AG20443 (cell line): ENCODE data around the gene GALNT9.

Source experiments
- DNase-seq: peaks from one replicate; pipeline ENCODE4 v3.0.0; 2012; ENCODE audit warnings: low spot score, mixed read lengths

The GALNT9 gene

DNA sequence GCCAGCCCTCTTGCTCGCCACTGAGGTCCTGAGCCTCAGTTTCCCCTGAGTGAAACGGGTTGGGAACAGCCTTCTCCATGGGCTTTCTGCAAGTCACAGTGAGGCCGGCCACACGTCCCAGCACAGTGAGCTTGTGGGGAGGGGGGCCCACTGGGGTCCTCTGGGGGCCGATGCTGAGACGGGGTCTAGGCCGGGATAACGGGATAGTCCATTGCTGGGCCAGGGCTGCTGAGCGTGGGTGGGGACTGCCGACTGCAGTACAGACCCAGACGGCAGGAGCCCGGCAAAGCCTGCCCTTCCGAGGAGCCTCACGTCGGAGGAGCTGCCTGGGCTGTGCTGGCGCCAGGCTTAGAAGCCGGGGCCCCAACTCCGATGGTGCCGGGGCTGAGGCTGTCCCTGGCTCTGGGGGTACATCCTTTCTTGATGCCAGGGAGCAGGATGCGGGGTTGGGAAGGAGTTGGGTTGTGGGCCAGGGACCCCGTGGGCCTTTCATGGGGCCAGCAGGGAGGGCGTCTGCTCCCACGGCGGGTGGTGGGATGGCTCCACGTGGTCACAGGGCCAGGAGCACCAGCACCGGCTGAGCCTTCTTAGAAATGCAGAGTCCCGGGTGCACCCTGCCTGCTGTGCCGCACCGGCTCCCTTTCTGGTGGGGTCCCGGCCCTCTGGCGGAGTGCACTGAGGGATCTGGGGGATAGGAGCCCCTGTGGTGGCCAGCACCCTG lies 160.9 kb downstream of the GALNT9 start:
- DNase-seq: no peak

DNA sequence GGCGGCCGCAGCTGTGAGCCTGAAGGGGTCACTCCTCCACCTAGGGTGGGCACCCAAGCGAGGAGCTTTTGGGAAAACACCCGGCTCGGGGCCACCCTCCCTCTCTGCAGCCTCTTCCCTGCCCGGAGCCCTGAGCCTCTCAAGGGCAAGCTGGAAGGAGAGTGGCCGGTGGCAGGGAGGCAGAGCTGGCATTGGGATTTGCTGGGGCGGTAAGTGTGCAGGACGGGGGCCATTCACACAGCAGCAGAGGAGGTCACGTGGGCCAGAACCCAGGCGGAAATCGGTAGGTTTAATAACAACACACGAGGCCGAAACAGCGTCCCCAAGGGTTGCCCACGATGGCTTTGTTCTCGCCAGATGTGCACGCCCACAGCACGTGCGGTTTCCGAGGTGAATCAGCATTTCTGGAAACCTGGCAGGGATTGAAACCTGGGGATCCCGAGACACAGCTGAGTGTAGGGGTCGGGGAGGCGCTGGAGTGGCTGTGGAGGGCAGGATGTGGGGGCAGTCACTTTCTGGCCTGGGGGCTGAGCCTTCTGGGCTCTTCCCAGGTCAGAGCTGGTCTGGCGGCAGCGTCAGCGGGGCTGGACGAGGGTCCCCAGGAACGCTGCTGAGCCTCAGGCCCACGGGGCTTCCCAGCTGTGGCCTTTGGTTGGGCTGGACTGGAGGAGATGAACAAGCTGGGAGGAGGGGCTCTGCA lies 161.6 kb downstream of the GALNT9 start:
- DNase-seq: no peak

DNA sequence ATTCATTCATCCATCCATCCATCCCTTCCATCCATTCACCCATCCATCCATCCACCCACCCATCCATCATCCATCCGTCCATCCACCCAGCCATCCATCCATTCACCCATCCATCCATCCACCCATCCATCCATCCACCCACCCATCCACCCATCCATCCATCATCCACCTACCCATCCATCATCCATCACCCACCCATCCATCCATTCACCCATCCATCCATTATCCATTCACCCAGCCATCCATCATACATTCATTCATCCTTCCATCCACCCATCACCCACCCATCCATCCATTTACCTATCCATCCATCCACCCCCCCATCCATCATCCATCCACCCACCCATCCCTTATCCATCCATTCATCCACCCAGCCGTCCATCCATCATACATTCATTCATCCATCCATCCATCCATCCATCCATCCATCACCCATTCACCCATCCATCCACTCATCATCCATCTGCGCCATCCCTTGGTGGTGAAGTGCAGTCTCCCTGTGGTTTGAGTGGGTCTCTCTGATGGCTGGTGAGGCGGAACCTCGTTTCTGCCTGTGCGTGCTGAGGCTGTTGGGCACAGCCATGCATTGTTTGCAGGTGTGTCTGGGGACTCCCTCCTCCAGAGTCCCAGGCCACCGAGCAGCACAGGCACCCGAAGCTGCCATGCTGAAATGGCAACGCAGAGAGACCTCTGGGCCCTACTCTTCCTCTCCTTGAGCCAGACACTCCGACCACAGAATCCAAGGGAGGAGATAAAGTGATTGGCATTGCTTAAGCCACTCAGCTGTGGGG lies 162.4 kb downstream of the GALNT9 start:
- no peak for DNase-seq

DNA sequence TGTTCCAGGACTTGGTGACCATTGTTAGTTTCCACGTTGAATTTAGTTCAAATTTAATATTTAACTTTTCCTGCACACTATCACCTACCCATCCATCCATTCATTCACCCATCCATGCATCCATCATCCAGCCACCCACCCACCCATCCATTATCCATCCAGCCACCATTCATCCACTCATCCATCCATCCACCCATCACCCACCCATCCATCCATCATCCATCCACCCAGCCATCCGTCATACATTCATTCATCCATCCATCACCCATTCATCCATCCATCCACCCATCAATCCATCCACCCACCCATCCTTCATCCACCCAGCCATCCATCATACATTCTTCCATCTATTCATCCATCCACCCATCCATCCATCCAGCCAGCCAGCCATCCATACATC lies 163.3 kb downstream of the GALNT9 start:
- DNase-seq: no peak

DNA sequence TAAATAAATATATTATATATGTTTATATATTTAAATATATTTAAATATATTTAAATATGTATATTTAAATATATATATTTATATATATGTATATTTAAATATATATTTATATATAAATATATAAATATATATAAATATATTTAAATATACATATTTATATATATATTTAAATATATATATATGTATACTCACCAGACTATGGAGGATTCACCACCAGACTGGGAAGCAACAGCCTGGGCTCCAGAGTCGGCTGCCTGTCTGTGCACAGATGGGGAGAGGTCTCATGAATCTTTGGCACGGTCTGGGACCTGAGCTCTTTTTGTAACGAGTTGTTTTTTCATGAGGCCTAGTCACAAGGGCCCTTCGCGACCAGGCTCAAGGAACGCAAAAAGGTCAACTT lies 163.8 kb downstream of the GALNT9 start:
- no peak for DNase-seq

DNA sequence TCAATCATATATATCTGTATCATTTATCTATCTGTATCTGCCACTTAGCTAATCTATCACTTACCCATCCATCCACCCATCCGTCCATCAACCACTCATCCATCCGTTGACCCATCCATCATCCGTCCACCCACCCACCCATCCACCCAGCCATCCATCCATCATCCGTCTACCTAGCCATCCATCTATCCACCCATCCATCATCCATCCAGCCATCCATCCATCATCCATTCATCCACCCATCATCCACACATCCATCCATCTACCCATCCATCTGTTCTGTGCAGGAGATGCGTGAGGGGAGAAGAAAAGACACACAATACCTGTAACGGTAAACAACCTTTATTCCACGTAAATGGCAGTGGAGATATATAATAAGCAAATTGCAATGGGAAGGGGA lies 165.0 kb downstream of the GALNT9 start:
- no peak for DNase-seq

DNA sequence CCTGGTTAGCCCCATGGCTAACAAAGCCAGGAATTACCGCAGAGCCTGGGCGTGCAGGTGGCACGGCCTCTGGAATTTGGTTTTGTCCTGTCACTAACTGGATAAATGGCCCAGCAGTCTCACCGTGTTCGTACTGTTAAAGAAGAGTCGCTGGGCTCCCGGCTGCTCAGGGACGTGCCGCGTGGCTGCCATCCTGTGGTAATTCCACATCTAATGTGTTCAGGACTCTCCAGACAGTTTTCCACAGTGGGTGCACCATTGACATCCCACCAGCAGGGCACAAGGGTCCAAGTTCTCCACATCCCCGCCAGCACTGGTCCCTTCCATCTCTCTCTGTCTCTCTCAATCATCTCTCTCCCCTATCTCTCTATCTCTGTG lies 165.5 kb downstream of the GALNT9 start:
- no peak for DNase-seq

DNA sequence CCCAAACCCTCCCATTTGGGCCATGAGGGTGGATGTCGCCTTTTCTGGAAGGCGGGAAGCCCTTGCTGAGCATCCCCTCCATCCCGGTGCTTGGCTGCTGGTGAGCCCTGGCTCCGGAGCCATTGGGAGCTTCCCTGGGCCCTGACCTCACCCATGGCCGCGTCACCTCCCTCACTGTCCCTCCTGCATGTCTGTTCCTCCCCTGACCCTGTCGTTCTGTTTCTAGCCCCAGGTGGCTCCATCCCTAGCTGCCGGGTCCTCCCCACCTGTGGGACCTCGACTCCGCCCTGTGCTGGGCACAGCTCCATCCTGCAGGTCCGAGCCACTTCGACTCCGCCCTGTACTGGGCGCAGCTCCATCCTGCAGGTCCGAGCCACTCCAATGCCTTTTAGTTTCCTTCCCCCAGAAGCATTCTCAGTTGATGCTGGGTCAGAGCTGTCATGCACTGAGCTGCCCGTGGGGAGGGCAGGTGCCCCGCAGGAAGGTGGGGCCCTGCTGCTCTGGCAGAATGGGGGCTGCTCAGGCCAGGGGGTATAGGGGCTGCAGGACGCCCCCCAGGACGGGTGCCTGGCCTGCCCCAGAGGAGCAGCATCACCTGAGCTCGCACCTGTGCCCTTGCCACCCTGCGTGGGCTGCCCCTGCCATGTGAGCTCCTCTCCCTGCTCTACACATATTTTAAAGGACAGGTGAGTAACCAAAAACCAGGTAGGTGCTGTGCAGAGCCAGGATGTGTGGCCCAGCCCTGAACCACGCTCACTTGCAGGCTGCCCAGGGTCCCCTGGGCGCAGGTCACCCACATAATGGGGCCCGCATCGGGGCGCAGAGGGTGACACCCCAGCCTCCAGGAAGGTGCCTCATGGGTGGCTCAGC lies 166.1 kb downstream of the GALNT9 start:
- no peak for DNase-seq

DNA sequence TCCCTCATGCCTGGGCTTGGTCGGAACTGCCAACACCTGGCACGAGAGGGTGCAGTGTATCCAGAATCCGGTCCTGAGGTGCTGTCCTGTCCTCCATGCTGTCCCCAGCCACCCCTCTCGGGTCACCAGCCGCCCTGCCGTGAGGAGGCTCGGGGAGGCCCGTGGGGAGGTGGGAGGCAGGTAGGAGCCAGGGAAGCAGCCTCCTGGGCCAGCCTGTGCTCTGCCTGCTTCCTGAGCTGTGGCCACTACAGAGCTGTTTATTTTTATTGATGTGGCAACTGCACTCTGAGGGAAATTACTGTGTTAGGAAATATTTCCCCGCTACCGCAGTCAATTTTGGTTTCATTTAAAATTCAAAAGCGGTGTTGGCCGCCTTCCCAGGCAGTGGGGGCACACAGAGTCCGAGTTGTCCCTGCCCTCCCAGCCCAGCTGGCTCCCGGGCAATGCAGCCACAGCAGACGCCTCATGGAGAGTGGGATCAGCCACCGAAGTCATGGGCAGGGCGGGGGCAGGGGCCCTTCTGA lies 166.8 kb downstream of the GALNT9 start:
- peak; percentile 90 for DNase-seq

DNA sequence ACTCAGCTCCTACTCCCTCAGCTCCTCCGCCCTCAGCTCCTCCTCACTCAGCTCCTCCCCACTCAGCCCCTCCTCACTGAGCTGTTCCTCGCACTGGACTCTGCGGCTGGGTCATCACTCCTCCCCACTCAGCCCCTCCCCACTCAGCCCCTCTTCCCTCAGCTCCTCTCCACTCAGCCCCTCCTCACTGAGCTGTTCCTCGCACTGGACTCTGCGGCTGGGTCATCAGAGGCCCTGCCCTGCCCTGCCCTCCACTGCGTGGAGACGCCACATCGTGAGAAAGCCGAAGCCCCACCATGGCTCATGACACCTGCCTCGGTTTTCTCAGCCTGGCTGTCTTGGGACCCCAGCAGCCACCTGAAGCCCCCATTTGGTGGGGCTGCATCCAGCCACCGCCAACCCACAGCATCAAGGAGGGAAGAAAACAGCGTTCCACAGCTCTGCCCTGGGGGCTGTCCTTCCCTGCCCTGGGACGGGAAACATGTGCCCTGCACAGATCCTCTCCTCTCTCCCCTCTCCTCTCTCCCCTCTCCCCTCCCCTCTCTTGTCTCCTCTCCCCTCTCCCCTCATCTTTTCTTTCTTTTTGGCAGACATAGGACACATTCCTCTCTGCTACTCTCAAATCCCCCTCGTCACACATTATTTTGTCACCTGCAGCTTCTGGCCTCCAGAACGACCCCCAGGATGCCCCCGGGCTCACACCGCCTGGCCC lies 167.4 kb downstream of the GALNT9 start:
- no peak for DNase-seq

DNA sequence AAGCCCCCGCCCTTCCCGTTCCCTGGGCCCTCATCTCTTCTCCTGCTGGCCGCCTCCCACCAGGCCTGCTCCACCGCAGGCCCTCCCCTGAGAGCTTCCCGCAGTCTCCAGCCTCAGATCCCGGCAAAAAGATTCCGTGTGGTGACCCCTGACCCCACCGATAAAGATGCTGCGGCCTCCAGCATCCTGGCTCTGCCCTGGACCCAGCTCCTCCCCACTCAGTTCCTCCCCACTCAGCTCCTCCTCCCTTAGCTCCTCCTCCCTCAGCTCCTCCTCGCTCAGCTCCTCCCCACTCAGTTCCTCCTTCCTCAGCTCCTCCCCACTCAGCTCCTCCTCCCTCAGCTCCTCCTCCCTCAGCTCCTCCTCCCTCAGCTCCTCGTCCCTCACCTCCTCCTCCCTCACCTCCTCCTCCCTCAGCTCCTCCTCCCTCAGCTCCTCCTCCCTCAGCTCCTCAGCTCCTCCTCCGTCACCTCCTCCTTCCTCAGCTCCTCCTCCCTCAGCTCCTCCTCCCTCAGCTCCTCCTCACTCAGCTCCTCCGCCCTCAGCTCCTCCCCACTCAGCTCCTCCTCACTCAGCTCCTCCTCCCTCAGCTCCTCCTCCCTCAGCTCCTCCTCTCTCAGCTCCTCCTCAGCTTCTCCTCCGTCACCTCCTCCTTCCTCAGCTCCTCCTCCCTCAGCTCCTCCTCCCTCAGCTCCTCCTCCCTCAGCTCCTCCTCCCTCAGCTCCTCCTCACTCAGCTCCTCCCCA lies 168.2 kb downstream of the GALNT9 start:
- no peak for DNase-seq

DNA sequence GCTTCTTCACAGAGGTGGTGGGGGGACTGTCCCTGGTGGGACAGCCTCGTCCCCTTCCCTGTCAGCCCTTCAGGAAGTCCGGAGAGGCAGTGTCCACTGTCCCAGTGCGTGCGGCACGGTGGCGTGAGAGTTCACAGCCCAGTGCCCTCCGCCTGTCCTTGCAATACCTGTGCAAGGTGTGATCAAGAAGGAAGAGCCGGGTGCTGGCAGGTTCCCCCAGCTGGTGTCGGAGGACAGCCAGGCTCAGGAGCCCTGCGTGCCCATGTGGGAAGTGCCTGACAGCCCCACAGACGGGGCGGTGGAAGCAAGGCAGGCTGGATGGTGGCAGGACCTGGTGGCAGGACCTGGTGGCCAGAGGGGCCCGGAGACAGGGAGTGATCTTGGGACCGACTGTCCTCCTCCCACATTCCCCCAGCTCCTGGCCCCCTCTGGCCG lies 168.8 kb downstream of the GALNT9 start:
- no peak for DNase-seq

DNA sequence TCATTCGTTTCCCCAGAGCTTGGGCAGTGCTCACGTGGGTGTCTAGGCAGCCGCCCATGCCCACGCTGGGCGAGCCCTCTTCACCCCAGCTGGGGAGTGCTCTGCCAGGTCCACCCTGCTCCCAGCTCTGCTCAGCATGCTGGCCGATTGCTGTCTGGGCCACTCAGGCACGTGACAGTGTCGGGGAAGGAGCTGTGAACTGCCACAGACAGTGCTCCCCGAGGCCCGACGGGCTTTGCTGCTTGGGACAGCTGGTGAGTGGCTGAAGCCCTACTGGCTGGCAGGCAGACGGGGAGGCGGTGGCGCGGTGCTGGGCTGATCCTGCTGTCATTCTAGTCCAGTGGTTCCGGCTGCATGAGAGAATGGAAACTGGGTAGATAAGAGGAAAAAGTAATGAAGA lies 169.4 kb downstream of the GALNT9 start:
- no peak for DNase-seq

DNA sequence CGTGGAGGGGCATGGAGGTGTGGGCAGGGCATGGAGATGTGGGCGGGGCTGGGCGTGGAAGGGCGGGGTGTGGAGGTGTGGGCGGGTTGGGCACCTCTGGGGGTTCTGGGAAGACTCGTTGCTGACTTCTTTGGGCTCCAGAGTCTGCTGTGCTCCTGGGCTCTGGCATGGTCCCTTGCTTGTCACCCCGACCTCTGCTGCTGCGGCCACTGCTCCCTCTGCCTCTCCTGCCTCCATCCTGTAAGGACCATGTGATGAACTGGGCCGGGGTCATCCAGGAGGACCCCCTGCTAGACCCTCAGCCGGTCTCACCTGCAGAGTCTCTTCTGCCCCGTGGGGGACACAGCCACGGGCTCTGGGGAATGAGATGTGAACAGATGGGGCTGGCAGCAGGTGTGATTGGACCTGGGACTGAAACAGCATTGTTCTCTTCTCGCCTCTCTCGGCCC lies 169.8 kb downstream of the GALNT9 start:
- no peak for DNase-seq

DNA sequence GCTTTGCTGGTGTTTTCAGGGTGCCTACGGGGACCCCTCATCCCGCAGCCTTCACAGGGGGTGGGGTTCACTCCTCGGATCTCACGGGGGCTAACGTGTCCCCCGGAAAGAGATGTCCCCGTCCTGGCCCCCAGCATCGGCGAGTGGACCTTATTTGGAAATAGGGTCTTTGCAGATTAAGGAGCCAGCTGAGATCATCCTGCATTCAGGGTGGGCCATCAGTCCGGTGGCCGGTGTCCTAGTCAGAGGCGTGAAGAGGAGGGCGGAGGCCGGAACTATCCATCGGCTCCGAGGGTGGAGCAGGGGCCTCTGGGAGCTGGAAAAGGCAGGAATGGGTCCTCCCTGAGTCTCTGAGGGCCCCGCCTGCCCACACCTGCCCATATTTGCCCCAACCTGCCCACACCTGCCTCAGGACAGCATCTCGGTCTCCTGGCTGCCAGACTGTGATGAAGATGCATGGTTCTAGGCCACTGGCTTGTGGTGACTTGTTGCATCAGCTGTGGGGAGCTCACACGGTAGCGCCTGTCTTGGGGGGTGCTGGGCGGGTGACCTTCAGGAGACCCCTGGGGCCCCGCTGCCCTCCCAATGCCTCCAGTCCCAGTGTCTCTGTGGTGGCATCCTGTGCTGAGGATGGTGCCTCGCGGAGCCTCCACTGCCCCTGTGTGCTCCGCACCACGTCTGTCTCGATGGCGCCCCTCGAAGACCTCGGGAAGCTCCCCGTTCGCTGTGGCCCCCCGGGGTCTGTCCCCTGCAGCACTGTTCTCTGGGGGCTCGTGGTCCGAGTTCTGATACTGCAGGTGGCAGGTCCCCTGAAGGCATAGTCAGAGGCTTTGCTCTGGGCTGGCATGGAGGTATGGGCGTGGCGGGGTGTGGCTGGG lies 170.5 kb downstream of the GALNT9 start:
- no peak for DNase-seq

DNA sequence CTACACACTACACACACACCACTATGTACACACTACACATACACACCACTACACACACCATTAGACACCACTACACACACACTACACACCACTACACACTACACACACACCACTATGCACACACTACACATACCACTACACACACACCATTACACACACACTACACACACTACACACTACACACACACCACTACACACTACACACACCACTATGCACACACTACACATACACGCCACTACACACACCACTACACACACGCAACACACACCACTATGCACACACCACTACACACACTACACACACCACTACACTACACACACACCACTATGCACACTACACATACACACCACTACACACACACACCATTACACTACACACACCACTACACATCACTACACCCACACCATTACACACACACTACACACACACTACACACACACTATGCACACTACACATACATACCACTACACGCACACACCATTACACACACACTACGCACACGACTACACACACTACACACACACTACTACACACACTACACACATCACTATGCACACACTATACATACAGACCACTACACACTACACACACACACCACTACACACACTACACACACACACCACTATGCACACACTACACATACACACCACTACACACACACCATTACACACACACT lies 171.5 kb downstream of the GALNT9 start:
- no peak for DNase-seq

DNA sequence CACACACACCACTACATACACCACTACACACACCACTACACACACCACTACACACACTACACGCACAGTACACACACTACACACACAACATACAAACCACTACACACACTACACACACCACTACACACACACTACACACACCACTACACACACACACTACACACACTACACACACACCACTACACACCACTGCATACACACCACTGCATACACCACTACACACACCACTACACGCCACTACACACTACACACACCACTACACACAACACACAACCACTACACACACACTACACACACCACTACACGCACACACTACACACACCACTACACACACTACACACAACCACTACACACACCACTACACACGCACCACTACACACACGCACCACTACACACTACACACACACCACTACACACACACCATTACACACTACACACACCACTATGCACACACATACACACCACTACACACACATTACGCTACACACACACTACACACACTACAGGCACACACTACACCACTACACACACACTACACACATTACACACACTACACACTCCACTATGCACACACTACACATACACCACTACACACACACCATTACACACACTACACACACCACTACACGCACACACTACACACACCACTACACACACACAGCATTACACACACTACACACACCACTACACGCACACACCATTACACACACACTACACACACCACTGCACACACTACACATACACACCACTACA lies 172.6 kb downstream of the GALNT9 start:
- DNase-seq: no peak
